Measurements from ENCODE around the gene UNK. TPM values are rescaled to one million over a fixed set of nuclear protein-coding genes. Genes with fewer than 3 reads are reported as not detected.
"Not testable (repeated sequence)": the region's sequence is repeated elsewhere in the genome, so short reads cannot be mapped to it uniquely, and the experiment has no call there.

Gene UNK
- total RNA-seq, 1 donor from 2014 or later: 14.3 TPM

GRCh38 chr17:75850928-75851692 lies 66.5 kb downstream of the UNK start:
- DNase-seq: peak; percentile 66
- peak; percentile 5 for ATAC-seq (ENCODE audit: poor library complexity)
- intact Hi-C loops (cut with DNase I): no loop called here

DNA sequence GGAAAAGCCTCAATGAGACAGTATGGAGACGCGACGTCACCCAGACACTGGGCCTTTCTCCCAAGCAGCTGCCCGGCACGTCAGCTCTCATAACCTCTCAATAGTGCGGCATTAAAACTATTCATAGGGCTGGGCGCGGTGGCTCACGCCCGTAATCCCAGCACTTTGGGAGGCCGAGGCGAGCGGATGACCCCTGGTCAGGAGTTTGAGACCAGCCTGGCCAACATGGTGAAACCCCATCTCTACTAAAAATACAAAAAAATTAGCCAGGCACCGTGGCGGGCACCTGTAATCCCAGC lies 67.0 kb downstream of the UNK start:
- intact Hi-C loops (cut with DNase I): not testable (repeated sequence)
- DNase-seq: peak; percentile 32

DNA sequence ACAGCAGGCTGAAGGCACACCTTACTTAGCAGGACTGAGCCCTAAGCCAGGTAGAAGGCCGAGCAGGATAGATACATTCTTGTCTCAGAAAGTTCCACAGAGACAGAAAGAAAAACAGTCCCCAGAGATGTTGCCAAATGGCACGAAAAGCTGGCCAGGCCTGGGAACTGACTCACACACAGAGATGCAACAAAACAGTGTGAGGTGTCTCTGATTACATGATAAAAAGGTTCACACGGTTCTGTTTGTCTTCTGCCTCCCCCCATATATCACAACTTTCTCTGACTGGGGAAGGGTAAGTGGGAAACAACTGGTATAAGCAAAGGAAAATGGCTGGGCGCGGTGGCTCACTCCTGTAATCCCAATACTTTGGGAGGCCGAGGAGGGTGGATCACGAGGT lies 68.8 kb downstream of the UNK start:
- ATAC-seq (ENCODE audit: poor library complexity) (no peak), DNase-seq (no peak)
- intact Hi-C loops (cut with DNase I): no loop called here

More for the DNA sequence above, 67.0 kb downstream of the UNK start:
- not testable (repeated sequence) for ATAC-seq (ENCODE audit: poor library complexity)

DNA sequence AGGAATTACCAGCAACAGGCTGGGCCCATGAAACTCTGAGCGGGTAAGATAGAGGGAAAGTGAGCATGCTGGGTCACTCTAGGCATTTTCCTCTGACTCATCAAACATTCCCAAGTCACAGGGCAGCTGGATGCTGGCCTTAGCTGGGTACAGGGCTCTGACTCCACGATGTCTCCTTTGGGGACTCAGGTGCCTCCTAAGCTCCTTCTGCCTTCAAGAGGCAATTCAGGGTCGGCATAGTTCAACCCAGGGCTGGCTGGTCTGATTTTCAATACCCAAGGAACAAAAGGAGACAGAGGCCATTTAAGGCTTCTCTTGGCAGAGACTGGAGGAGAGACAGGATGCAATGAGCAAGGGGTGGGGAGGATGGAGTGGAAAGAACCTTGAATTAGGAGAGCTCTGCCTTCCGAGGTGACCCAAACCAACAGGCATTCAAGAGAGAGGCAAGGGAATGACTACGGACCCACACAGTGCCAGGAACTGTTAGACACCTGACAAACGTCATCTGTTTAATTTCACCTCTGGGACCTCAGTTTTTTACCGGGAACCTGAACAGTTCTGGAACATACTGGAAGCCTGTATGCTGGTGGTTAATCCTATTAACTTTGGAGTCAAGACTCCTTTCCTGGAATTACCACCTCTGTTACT lies 69.6 kb downstream of the UNK start:
- intact Hi-C loops (cut with DNase I): no loop called here
- no peak for ATAC-seq (ENCODE audit: poor library complexity)

GRCh38 chr17:75854881-75855309 lies 70.3 kb downstream of the UNK start:
- intact Hi-C loops (cut with DNase I): no loop called here
- ATAC-seq (ENCODE audit: poor library complexity): peak; percentile 12
- no peak for DNase-seq

More for the DNA sequence above, 69.6 kb downstream of the UNK start:
- peak; percentile 35 for DNase-seq

- DNase-seq: peak; percentile 99
- ATAC-seq (ENCODE audit: poor library complexity): peak; percentile 93
- intact Hi-C loops (cut with DNase I): no loop called here
Measured at GRCh38 chr17:75855310-75856061, 70.9 kb downstream of the UNK start, which contains the start of gene WBP2. Gene WBP2, minus strand, starts transcription at chr17:75855335. Its CDS starts 38 bp downstream, at chr17:75855297.

DNA sequence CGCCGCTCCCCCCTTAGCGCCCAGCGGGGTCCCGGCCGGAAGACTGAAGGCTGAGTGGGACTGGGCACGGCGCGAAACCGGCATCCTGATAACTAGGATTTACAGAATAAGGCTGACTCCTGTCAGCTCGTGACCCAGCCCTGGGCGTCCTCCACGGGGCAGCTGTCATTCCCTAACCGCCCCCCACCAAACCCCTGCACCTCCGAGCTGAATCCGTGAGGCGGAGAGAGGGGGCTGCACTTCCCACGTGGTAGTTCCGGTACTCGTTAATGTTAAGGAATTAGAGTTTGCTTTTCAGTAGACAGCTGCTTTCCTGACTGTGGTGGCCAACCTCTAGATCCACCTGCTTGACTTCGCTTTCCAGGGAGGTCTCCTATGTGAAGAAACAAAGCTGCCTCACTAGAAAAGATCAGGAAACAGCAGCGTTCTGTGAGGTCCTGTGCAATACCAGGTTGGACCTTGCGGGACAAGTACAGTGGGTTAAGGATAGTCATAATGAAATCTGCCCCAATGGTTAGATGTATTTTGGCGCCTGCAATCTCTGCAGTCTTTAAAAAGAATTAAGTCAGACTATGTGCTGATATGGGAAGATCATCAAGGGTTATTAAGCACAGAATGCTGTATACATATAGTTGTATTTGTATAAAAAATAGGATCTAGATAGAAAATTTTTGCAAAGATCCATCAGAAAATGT lies 71.6 kb downstream of the UNK start:
- ATAC-seq (ENCODE audit: poor library complexity) (peak; percentile 63), DNase-seq (no peak)
- intact Hi-C loops (cut with DNase I): no loop called here

DNA sequence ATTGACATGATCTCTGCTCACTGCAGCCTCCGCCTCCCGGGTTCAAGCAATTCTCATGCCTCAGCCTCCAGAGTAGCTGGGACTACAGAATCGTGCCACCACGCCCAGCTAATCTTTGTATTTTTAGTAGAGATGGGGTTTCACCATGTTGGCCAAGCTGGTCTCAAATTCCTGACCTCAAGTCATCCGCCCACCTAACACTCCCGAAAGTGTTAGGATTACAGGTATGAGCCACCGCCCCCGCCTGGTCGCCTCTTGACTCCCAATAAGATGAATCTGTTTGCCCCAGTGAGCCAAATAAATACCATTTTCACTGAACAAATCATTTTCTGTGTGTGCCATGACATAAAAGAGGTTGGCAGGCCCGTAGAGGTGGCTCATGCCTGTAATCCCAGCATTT lies 74.8 kb downstream of the UNK start:
- intact Hi-C loops (cut with DNase I); DNase-seq; ATAC-seq (ENCODE audit: poor library complexity): not testable (repeated sequence)

DNA sequence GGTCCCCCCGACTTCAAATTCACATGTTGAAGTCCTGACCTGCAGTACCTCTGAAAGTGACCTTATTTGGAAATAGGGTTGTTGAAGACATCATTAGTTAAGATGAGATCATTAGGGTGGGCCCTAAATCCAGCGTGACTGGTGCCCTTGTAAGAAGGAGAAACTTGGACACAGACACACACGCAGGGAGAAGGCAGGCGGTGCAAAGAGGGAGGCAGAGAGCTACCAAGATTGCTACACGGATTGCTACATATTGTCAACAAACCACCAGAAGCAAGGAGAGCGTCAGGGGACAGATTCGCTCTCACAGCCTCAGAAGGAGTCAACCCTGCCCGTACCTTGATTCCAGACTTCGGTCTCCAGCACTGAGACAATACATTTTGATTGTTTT lies 77.3 kb downstream of the UNK start:
- ATAC-seq (ENCODE audit: poor library complexity): peak; percentile 20
- intact Hi-C loops (cut with DNase I): no loop called here
- no peak for DNase-seq

DNA sequence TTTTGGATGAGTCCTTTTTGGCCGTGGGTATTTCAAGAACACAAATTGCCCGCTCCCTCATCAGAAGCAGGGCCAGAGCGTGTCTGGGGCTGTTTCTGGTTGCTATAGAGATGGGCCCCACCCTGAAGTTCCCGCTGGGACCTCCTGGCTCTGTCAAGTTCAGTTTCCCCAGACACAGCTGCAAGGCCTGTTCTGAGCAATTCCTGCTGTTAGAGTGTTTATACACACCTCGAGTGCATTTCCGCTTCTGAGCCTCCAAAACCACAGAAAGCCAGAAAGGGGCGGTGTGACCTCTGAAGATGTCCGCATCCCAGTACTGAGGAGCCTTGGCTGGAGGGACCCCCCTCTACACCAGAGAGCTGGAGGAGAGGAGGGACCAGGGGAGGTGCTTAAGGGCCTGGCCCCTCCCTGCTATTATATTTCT lies 79.9 kb downstream of the UNK start:
- intact Hi-C loops (cut with DNase I): no loop called here
- ATAC-seq (ENCODE audit: poor library complexity) (peak; percentile 83), DNase-seq (peak; percentile 83)

DNA sequence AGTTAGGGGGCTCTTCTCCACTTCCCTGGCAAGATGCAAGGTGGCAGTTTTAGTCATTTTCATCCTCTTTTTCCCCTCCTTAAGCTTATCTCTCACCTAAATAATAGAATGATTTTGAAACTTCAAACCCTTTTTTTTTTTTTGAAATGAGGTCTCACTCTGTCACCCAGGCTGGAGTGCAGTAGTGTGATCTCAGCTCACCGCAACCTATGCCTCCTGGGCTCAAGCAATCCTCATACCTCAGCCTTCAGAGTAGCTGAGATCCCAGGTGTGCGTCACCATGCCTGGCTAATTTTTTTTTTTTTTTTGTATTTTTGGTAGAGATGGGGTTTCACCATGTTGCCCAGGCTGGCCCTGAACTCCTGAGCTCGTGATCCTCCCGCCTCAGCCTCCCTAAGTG lies 80.3 kb downstream of the UNK start:
- DNase-seq; intact Hi-C loops (cut with DNase I); ATAC-seq (ENCODE audit: poor library complexity): not testable (repeated sequence)

DNA sequence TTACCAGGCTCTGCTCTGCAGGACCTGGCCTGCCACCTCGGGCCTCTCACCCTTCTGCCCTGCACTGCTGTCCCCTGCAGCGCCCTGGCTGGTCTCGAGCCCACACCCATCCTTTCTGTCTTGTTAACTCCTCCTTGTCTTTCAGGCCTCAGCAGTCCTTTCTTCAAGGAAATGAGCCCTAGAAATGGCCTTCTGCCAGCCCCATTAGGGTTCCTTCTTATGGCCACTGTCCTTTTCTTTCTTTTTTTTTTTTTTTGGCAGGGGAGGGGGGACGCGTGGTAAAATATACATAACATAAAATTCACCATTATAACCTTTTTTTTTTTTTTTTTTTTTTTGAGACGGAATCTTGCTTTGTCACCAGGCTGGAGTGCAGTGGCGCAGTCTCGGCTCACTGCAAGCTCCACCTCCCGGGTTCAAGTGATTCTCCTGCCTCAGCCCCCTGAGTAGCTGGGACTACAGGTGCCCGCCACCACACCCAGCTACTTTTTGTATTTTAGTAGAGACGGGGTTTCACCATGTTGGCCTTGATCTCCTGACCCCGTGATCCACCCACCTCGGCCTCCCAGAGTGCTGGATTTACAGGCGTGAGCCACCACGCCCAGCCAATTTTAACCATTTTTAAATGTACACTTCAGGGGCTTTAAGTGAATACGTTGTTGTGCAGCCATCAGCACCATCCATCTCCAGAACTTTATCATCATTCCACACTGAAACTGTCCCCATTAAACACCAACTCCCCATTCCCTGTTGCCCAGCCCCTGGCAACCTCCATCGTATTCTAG lies 81.0 kb downstream of the UNK start:
- DNase-seq; intact Hi-C loops (cut with DNase I); ATAC-seq (ENCODE audit: poor library complexity): not testable (repeated sequence)

GRCh38 chr17:75868730-75869281 lies 84.2 kb downstream of the UNK start:
- intact Hi-C loops (cut with DNase I); ATAC-seq (ENCODE audit: poor library complexity); DNase-seq: not testable (repeated sequence)

DNA sequence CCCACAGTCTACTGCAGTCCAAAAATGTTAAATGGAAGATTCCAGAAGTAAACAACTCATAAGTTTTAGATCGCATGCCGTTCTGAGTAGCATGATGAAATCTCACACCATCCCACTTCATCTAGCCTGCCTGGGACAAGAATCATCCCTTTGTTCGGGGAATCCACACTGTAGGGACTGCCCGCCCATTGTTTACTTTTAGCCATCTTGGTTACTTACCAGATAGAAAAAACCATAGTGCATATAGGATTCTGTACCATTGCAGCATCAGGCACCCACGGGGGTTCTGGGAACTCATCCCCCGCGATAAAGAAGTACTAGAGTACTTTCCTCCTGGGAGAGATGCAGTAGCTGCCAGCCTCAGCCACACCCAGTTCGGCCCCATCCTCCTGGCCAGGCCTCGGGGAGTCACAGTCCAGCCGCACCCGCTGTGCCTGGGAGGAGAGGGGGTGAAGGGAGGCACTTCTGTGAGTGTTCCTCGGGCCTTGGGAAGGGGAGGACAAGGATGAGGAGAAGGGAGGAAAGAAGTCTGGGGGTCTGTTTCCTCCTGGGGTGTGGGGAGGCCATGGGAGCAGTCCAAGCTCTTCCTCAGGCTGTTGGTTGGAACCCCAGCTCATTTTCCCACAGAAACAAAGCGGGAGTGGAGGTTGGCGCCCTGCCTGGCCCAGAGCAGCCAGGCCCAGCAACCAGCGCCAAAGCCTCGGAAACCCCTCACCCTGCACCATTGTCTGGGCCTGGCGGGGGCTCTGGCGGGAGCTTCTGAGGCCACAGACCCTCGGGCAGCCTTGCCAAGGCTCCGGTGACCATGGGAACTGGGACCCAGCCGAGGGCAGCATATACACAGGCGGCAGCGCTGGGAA lies 84.9 kb downstream of the UNK start:
- ATAC-seq (ENCODE audit: poor library complexity) (peak; percentile 50), DNase-seq (peak; percentile 84)
- intact Hi-C loops (cut with DNase I): no loop called here

GRCh38 chr17:75870228-75870627 lies 85.6 kb downstream of the UNK start:
- DNase-seq; intact Hi-C loops (cut with DNase I); ATAC-seq (ENCODE audit: poor library complexity): not testable (repeated sequence)

DNA sequence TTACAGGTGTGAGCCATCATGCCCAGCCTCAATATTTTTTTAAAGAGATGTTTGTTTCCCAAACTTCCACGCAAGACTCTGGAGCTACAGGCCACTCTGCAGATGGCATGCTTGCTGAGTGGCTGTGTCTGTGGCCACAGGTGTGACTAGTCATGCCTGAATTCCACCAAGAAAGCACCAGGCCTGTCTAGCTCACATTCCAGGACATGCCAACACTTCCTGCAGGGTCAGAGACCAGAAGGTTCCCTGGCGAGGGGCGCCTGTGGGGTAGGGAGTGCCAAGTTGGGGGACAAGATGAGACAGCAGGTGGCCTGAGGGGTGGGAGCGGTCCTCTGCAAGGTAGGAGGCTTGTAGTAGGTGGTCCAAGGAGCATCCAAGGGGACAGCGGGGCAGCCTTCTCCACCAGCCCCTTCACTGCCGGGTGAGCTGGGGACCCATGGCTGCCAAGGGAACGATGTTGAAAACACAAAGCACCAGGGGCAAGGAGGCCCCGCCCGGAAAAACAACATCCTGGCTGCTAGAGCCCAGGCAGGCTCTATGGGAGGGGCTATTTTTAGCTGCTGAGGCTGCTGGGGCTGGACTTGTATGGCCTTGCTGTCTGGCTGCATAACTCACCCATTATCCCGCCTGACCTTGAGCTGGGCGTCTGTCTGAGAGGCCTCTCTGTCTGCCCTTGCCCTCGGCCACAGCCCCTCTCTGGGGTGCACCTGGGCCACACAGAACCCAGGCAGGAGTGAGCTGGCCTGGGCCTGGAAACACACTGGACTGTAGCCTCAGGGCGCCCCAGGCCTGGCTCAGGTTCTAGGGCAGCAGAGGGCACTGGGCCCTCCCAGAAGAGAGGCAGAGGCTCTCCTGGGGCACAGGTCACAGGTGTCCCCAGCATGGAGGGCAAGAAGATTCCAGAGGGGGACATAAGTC lies 88.1 kb downstream of the UNK start:
- DNase-seq (peak; percentile 89), ATAC-seq (ENCODE audit: poor library complexity) (peak; percentile 54)
- intact Hi-C loops (cut with DNase I): no loop called here
